Measurements from ENCODE around the gene PPP1R14D. TPM values are rescaled to one million over a fixed set of nuclear protein-coding genes. Genes with fewer than 3 reads are reported as not detected.

PPP1R14D gene
- polyA plus RNA-seq (2013, experiment 1 of 2): not detected
- polyA plus RNA-seq (2013, experiment 2 of 2): not detected

GRCh38 chr15:40828447-40829036 is at the start of gene PPP1R14D:
TSS of gene PPP1R14D (minus strand) at chr15:40828708. CDS start at chr15:40828641, 67 bp downstream.
- 93% methylated on average over 6 of the region's 6 CpGs for WGBS
- Histone ChIP-seq H3K4me3 (ENCODE audit: low read length) (no peak within 1 kb of the TSS), H3K36me3 (ENCODE audit: insufficient read depth, low read length) (no peaks in the 10 kb centered on the region), H3K27ac (ENCODE audit: low read depth, low read length) (no peak within 1 kb of the TSS), H3K9me3 (ENCODE audit: insufficient read depth, low read depth, low read length) (no peaks in the 10 kb centered on the region), H3K9ac (ENCODE audit: low read depth, low read length) (no peak within 1 kb of the TSS), H3K27me3 (ENCODE audit: insufficient read depth, low read length) (no peaks in the 10 kb centered on the region), H3K4me1 (ENCODE audit: insufficient read depth, low read length) (0 out of 2 replicates have a peak, but pooled peaks cover 3% of the 10 kb centered on the region)

GRCh38 chr15:40877694-40878093 is 49.2 kb upstream of the PPP1R14D start:
- no peaks in the 10 kb centered on the region for H3K9me3 ChIP-seq (ENCODE audit: insufficient read depth, low read depth, low read length)
- no peaks in the 10 kb centered on the region for H3K36me3 ChIP-seq (ENCODE audit: insufficient read depth, low read length)
- H3K4me1 ChIP-seq (ENCODE audit: insufficient read depth, low read length): peaks cover 12% of the 10 kb centered on the region
- H3K9ac ChIP-seq (ENCODE audit: low read depth, low read length): no peak overlapping the region
- no peak overlapping the region for H3K27ac ChIP-seq (ENCODE audit: low read depth, low read length)
- no peak overlapping the region for H3K4me3 ChIP-seq (ENCODE audit: low read length)
- 91% methylated on average over 2 of the region's 2 CpGs for WGBS
- peaks cover 14% of the 10 kb centered on the region for H3K27me3 ChIP-seq (ENCODE audit: insufficient read depth, low read length)

GRCh38 chr15:40875991-40876730 is 47.7 kb upstream of the PPP1R14D start:
- Histone ChIP-seq H3K36me3 (ENCODE audit: insufficient read depth, low read length) (no peaks in the 10 kb centered on the region), H3K27me3 (ENCODE audit: insufficient read depth, low read length) (peaks cover 14% of the 10 kb centered on the region), H3K4me1 (ENCODE audit: insufficient read depth, low read length) (peaks cover 19% of the 10 kb centered on the region), H3K4me3 (ENCODE audit: low read length) (no peak overlapping the region), H3K27ac (ENCODE audit: low read depth, low read length) (no peak overlapping the region), H3K9ac (ENCODE audit: low read depth, low read length) (no peak overlapping the region), H3K9me3 (ENCODE audit: insufficient read depth, low read depth, low read length) (no peaks in the 10 kb centered on the region)
- WGBS: 92% methylated on average over 6 of the region's 6 CpGs

- Histone ChIP-seq H3K27ac (ENCODE audit: low read depth, low read length) (no peak within 1 kb of the TSS), H3K4me1 (ENCODE audit: insufficient read depth, low read length) (peaks cover 18% of the 10 kb centered on the region), H3K9me3 (ENCODE audit: insufficient read depth, low read depth, low read length) (no peaks in the 10 kb centered on the region), H3K36me3 (ENCODE audit: insufficient read depth, low read length) (no peaks in the 10 kb centered on the region), H3K27me3 (ENCODE audit: insufficient read depth, low read length) (peaks cover 14% of the 10 kb centered on the region), H3K4me3 (ENCODE audit: low read length) (peak within 1 kb of the TSS; percentile 68), H3K9ac (ENCODE audit: low read depth, low read length) (peak within 1 kb of the TSS; percentile 48; the same call in 1 of the 2 replicates)
- WGBS: 1% methylated on average over 74 of the region's 74 CpGs
Observed at GRCh38 chr15:40873694-40874561, 45.4 kb upstream of the PPP1R14D start, which contains the start of gene RHOV. TSS of gene RHOV (minus strand) at chr15:40874234. CDS start at chr15:40874139, 95 bp downstream.

GRCh38 chr15:40872791-40873693 is 44.5 kb upstream of the PPP1R14D start:
- Histone ChIP-seq H3K4me3 (ENCODE audit: low read length) (peak overlapping the region; percentile 68), H3K27ac (ENCODE audit: low read depth, low read length) (no peak overlapping the region), H3K9ac (ENCODE audit: low read depth, low read length) (peak overlapping the region; percentile 48; the same call in 1 of the 2 replicates), H3K36me3 (ENCODE audit: insufficient read depth, low read length) (no peaks in the 10 kb centered on the region), H3K4me1 (ENCODE audit: insufficient read depth, low read length) (peaks cover 12% of the 10 kb centered on the region), H3K27me3 (ENCODE audit: insufficient read depth, low read length) (peaks cover 14% of the 10 kb centered on the region), H3K9me3 (ENCODE audit: insufficient read depth, low read depth, low read length) (no peaks in the 10 kb centered on the region)
- WGBS: 69% methylated on average over 33 of the region's 33 CpGs

GRCh38 chr15:40871749-40872617 is 43.5 kb upstream of the PPP1R14D start:
- Histone ChIP-seq H3K4me3 (ENCODE audit: low read length) (no peak overlapping the region), H3K27ac (ENCODE audit: low read depth, low read length) (no peak overlapping the region), H3K36me3 (ENCODE audit: insufficient read depth, low read length) (no peaks in the 10 kb centered on the region), H3K9ac (ENCODE audit: low read depth, low read length) (no peak overlapping the region), H3K4me1 (ENCODE audit: insufficient read depth, low read length) (peaks cover 12% of the 10 kb centered on the region), H3K9me3 (ENCODE audit: insufficient read depth, low read depth, low read length) (no peaks in the 10 kb centered on the region), H3K27me3 (ENCODE audit: insufficient read depth, low read length) (peaks cover 14% of the 10 kb centered on the region)
- 70% methylated on average over 13 of the region's 13 CpGs for WGBS

GRCh38 chr15:40870716-40871115 is 42.2 kb upstream of the PPP1R14D start:
- no peak overlapping the region for H3K4me3 ChIP-seq (ENCODE audit: low read length)
- H3K27me3 ChIP-seq (ENCODE audit: insufficient read depth, low read length): peaks cover 14% of the 10 kb centered on the region
- no peak overlapping the region for H3K27ac ChIP-seq (ENCODE audit: low read depth, low read length)
- H3K36me3 ChIP-seq (ENCODE audit: insufficient read depth, low read length): no peaks in the 10 kb centered on the region
- no peak overlapping the region for H3K9ac ChIP-seq (ENCODE audit: low read depth, low read length)
- H3K9me3 ChIP-seq (ENCODE audit: insufficient read depth, low read depth, low read length): no peaks in the 10 kb centered on the region
- 100% methylated on average over 1 of the region's 1 CpG for WGBS
- peaks cover 12% of the 10 kb centered on the region for H3K4me1 ChIP-seq (ENCODE audit: insufficient read depth, low read length)

GRCh38 chr15:40869686-40870085 is 41.2 kb upstream of the PPP1R14D start:
- H3K27ac ChIP-seq (ENCODE audit: low read depth, low read length): no peak overlapping the region
- peaks cover 12% of the 10 kb centered on the region for H3K27me3 ChIP-seq (ENCODE audit: insufficient read depth, low read length)
- no peak overlapping the region for H3K4me3 ChIP-seq (ENCODE audit: low read length)
- no peaks in the 10 kb centered on the region for H3K36me3 ChIP-seq (ENCODE audit: insufficient read depth, low read length)
- H3K4me1 ChIP-seq (ENCODE audit: insufficient read depth, low read length): peaks cover 12% of the 10 kb centered on the region
- H3K9ac ChIP-seq (ENCODE audit: low read depth, low read length): no peak overlapping the region
- H3K9me3 ChIP-seq (ENCODE audit: insufficient read depth, low read depth, low read length): no peaks in the 10 kb centered on the region
- 82% methylated on average over 5 of the region's 5 CpGs for WGBS

GRCh38 chr15:40867199-40867598 is 38.7 kb upstream of the PPP1R14D start:
- Histone ChIP-seq H3K4me1 (ENCODE audit: insufficient read depth, low read length) (peaks cover 5% of the 10 kb centered on the region; the same call in 1 of the 2 replicates), H3K36me3 (ENCODE audit: insufficient read depth, low read length) (no peaks in the 10 kb centered on the region), H3K9ac (ENCODE audit: low read depth, low read length) (no peak overlapping the region), H3K27ac (ENCODE audit: low read depth, low read length) (no peak overlapping the region), H3K27me3 (ENCODE audit: insufficient read depth, low read length) (no peaks in the 10 kb centered on the region), H3K9me3 (ENCODE audit: insufficient read depth, low read depth, low read length) (no peaks in the 10 kb centered on the region), H3K4me3 (ENCODE audit: low read length) (no peak overlapping the region)
- 96% methylated on average over 4 of the region's 4 CpGs for WGBS
